NCI-H2196 (cell line): Measurements from ENCODE around the gene TIMELESS.
A peak's percentile ranks its signal among the peaks of the same experiment; 100 is the strongest.
"Not testable (repeated sequence)": the region's sequence is repeated elsewhere in the genome, so short reads cannot be mapped to it uniquely, and the experiment has no call there.

Experiments
- DNase-seq: peaks from one replicate; lab custom pipeline; 2025; ENCODE audit not compliant: unreplicated experiment; lab: John Stamatoyannopoulos, UW

TIMELESS gene

GRCh38 chr12:56404227-56404626 lies 45.0 kb downstream of the TIMELESS start:
- DNase-seq: not testable (repeated sequence)

- DNase-seq: not testable (repeated sequence)
These were observed 47.6 kb downstream of the TIMELESS start for GRCh38 chr12:56401612-56402011.

- DNase-seq: not testable (repeated sequence)
These were observed 48.1 kb downstream of the TIMELESS start for GRCh38 chr12:56401125-56401524.

DNA sequence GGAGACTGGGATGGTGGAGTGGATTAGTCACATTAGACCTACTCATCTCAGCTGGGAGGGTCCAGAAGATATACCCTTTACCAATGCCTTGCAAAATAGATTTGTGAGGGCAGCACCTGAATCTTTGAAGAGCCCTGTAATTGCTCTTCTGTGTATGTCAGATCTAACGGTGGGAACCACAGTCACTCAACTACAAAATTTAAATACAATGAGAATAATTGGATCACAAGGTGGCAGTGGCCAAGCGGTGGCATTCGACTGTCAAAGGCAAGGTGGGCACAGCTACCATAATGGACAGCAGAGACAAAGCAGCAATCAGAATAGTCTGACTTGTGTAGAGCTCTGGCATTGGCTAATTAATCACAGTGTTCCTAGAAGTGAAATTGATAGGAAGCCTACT lies 49.8 kb downstream of the TIMELESS start:
- DNase-seq: not testable (repeated sequence)

- no peak for DNase-seq
These were observed 50.9 kb downstream of the TIMELESS start for GRCh38 chr12:56398324-56398723.

GRCh38 chr12:56392331-56392730 lies 56.9 kb downstream of the TIMELESS start:
- DNase-seq: no peak

DNA sequence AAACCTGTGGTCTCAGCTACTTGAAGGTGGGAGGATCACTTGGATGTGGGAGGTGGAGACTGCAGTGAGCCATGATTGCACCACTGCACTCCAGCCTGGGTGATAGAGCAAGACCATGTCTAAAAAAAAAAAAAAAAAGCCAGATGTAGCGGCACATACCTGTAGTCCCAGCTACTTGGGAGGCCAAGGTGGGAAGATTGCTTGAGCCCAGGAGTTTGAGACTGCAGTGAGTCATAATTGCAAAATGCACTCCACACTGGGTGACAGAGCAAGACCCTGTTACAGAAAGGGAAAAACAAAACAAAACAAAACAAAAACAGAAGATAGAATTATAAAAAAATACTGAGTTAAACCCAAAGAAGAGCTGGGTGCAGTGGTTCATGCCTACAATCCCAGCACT lies 57.5 kb downstream of the TIMELESS start:
- DNase-seq: no peak

DNA sequence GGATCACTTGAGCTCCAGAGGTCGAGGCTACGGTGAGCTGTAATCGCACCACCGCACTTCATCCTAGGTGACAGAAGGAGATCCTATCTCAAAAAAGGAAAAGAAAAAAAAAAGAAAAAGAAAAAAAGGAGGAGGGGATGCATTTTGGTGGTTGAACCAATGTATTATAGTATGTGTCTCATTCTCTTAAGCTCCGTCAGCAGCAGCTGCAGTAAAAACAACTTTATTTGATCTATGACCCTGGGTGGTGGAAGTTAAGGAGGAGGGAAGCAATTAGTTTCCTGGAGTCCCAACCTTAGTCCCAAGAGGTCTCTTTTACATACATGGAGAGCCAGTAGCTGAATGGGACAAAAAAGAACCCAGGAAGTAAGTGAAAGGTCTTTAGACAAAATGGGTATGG lies 59.8 kb downstream of the TIMELESS start:
- DNase-seq: no peak

DNA sequence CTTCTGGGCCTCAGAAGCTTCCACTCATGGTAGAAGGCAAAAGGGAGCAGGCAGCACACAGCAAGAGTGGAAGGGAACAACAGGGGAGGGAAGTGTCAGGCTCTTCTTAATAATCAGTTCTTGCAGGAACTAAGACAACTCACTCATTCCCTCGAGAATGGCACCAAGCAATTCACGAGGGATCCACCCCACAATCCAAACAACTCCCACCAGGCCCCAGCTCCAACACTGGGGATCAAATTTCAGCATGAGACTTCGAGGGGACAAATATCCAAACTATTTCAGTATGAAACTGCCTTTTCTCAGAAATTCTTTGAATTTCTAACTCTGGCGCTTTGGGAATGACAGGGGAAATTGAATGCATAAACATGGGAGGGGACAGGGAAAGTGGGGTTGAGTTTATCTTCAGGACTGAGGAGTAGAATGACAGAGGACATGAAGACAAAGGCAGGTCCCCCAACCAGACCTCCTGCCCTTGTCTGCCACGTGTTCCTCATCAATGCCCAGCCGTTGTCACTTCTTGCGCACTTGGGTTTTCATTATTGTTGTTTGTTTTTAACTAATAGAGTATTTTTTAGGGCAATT lies 62.0 kb downstream of the TIMELESS start:
- DNase-seq: no peak

GRCh38 chr12:56385873-56386272 lies 63.4 kb downstream of the TIMELESS start:
- peak; percentile 44 for DNase-seq

DNA sequence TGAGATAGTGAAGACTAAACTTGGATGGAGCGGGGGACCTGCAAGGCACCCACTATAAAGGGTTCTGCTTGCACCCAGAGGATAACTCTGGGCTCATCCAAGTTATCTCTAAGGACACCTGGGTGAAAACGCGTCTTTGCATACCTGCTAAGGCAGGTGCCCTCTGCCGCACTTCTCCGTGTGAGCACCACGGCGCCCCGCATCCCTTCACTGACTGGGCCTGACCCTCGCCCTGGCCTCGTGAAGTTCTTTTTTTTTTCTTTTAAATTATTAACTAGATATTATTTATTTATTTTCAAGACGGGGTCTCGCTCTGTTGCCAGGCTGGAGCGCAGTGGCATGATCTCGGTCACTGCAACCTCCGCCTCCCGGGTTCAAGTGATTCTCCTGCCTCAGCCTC lies 66.6 kb downstream of the TIMELESS start:
- DNase-seq: no peak

DNA sequence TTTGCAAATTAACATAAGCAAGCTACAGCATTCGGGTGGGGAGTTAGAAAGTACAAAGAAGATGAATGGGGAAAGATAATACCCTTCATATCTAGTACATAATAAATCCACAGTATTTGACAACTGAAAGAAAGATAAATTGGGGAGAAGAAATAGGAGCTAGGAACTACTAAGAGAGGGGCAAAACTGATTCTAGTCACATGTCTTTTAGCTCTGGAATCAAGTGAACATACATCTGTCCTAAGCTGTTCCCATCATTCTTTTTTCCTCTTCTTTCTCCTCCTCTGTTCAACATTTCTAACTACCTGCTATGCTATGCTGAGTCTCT lies 71.3 kb downstream of the TIMELESS start:
- DNase-seq: no peak

DNA sequence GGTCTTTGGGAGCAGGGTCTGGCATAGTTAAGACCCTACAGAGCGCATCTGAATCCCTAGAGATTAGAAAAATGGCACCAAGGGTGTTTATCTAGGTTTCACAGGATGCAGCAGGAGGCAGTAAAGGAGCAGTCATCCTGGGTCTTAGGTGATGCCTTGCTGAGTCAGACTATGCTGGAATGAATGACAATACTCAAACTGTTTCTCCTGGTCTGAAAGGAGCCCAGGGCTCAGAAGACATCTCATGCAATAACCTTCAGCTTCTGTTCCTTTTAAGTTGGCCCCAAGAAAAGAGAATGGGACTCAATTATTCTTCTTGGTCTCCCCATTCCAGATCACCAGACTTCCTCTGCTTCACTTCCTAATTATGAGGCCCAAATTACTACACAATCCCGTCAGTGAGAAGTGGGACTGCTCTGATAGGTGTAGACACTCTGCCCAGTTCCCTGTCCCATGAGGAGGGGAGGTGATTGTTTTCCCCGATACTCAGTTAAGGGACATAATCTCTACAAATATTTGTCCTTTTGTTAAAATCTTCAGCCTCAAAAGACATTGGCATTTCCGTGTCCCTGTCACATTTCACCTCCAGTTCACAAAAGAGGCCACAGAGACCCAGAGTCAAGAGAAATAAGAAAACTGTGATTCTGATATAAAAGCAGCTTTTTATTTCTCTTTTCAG lies 71.8 kb downstream of the TIMELESS start:
- no peak for DNase-seq

DNA sequence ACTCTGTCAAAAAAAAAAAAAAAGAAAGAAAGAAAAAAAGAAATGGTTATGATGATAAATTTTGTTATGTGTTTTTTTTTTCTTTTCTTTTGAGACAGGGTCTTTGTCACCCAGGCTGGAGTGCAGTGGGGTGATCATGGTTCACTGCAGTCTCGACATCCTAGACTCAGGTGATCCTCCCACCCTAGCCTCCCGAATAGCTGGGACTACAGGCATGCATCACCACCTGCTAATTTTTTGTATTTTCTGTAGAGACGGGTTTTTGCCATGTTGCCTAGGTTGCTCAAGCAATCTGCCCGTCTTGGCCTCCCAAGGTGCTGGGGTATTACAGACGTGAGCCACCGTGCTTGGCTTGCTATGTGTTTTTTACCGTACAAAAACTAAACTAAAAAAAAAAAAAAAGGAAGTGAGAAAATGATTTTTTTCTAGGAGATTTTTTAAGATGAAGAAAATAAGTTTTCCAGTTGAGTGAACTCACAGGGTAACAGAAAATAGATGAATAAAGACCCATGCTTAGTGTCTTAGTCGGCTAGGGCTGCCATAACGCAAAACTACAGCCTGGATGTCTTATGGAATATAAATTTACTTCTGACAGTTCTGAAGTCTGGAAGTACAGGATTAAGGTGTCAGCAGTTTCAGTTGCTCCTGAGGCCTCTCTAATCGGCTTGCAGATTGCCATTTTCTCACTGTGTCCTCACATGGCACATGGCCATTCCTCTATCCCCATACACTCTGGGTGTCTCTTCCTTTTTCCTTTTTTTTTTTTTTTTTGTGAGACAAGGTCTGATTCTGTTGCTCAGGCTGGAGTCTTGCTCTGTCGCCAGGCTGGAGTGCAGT lies 73.4 kb downstream of the TIMELESS start:
- no peak for DNase-seq

DNA sequence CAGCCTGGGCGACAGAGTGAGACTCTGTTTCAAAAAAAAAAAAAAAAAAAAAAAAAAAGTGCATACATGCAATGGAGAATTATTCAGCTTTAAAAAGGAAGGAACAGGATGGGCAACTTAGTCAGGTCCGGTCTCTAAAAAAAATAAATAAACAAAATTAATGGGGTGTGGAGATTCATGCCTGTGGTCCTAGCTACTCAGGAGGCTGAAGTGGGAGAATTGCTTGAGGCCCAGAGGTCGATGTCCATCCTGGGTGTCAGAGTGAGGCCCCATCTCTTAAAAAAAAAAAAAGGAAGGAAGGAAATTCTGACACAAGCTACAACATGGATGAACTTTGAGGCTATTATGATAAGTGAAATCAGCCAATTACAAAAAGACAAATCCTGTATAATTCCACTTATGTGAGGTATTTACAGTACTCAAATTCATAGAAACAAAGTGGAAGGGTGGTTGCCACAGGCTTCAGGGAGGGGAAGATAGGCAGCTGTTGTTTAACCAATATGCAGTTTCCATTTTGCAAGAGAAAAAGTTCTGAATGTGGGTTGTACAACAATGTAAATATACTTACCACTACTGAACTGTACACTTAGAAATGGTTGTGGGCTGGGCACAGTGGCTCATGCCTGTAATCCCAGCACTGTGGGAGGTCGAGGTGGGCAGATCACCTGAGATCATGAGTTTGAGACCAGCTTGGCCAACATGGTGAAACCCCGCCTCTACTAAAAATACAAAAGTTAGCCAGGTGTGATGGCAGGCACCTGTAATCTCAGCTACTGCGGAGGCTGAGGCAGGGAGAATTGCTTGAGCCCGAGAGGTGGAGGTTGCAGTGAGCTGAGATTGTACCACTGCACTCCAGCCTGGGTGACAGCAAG lies 74.3 kb downstream of the TIMELESS start:
- no peak for DNase-seq

GRCh38 chr12:56373515-56373914 lies 75.7 kb downstream of the TIMELESS start:
- DNase-seq: no peak

- DNase-seq: no peak
These were observed 82.3 kb downstream of the TIMELESS start for GRCh38 chr12:56366948-56367347.
